Stimulated activated CD4-positive, alpha-beta T cell treated with anti-CD3 and anti-CD28 coated beads, TNF-alpha, amount 100 ng/mL, for 1 hour (primary cell): ENCODE results near the gene GHSR.

Experiments
- DNase-seq, 3 donors: peaks; one replicate each; pipeline ENCODE4 v3.0.0-alpha.2; 2020; ENCODE audit warnings: low read depth in 3 of 3, low spot score in 1 of 3

GHSR gene, protein sequence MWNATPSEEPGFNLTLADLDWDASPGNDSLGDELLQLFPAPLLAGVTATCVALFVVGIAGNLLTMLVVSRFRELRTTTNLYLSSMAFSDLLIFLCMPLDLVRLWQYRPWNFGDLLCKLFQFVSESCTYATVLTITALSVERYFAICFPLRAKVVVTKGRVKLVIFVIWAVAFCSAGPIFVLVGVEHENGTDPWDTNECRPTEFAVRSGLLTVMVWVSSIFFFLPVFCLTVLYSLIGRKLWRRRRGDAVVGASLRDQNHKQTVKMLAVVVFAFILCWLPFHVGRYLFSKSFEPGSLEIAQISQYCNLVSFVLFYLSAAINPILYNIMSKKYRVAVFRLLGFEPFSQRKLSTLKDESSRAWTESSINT

DNA sequence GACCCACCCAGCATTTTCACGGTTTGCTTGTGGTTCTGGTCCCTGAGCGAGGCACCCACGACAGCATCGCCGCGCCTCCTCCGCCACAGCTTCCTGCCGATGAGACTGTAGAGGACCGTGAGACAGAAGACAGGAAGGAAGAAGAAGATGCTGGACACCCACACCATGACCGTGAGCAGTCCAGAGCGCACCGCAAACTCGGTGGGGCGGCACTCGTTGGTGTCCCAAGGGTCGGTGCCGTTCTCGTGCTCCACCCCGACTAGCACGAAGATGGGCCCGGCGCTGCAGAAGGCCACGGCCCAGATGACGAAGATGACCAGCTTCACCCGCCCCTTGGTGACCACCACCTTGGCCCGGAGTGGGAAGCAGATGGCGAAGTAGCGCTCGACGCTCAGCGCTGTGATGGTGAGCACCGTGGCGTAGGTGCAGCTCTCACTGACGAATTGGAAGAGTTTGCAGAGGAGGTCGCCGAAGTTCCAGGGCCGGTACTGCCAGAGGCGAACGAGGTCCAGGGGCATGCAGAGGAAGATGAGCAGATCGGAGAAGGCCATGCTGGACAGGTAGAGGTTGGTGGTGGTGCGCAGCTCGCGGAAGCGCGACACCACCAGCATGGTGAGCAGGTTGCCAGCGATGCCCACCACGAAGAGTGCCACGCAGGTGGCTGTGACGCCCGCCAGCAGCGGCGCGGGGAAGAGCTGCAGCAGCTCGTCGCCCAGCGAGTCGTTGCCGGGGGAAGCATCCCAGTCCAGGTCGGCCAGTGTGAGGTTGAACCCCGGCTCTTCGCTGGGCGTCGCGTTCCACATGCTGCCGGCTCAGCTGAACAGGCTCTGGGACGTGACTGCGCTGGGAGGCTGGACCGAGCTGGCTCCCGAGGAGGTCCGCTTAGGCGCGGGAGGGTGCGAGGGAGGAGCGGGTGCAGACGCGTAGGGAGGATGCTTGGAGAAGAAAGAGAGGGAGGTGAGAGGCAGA, at the start of gene GHSR:
Gene GHSR (minus strand): TSS at position 846 of the 969 bp plus-strand sequence. CDS start 43 bp downstream, at position 803.
- DNase-seq, result no peak

DNA sequence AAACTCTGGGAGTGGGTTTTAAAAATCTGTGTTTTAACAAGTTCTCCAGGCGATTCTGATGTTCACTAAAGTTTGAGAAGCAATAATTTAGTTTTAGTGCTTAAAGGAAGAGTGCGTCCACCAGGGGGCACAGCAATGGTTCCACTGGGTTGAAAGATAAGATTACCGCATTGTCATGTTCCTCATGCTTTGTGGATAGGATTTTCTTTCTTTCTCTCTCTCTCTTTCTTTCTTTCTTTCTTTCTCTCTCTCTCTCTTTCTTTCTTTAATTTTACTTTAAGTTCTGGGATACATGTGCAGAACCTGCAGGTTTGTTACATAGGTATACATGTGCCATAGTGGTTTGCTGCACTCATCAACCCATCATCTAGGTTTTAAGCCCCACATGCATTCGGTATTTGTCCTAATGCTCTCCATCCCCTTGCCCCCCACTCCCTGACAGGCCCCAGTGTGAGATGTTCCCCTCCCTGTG, 42.0 kb upstream of the GHSR start:
- peak; percentile 53 to 73 (median 62) for DNase-seq

DNA sequence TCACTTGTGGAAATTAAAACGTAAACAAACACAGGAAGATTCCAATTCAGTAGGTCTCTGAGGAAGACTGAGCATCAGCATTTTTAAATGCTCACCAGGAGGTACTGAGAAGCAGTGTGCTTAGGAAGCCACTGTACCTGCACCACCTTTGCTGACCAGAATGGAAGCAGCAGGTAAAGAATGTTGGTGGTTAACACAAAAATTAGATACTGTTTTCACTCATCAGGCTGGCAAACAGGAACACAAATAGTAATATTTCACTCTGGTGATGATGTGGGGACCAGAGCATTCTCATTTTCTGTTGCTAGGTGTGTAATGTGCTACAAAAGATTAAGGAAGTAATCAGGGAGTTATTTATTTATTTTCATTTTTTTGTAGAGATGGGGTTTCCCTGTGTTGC, 29.9 kb upstream of the GHSR start:
- DNase-seq, result no peak

DNA sequence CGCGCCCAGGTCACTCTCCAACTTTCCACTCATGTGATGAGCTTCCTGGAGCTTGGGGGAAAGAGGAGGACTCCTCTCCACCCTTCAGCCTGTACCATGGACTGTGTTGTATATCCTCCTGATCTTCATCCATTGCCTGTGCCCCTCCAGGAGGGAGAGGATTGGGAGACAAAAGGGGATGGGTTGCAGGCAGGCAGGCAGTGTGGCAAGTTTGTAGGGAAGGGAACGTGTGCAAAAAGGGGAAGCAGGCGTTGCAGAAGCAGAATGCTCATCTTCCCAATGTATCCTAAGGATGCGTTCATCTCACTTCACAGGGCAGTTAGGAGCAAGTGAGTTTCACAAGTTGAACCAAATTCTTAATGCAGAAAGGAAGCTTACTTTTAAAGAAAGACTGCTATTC, 28.1 kb upstream of the GHSR start:
- DNase-seq, result no peak

DNA sequence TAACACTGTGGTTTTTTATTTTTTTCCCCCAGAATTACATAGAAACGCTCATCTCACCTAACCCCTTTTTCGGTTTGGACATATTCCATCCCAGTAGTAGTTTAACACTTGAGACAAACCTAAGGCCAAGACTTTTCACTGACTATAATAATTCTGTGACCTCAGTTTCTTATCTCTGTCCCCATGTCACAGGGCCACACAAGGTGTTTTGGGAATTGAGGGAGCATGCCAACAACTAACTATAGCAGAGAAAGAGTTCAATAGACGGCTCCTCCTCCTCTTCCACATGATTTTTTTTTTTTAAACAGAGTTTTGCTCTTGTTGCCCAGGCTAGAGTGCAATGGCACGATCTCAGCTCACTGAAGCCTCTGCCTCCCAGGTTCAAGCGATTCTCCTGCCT, 27.4 kb upstream of the GHSR start:
- DNase-seq, result no peak

DNA sequence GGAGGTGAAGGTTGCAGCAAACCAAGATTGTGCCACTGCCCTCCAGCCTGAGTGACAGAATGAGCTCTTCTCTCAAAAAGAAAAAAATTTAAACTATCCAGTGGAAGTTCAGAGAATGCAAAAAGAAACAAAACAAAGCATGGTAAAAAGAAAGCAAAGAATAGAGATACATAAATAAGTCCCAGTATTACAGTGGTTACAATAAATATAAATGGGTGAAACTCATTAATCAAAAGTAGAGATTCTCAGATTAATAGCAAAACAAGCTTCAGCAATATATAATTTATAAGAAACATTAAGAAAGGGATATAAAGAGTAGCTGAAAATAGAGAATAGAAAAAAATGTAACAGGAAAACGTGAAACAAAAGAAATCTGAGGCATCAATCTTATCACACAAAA, 23.6 kb upstream of the GHSR start:
- DNase-seq, result no peak

DNA sequence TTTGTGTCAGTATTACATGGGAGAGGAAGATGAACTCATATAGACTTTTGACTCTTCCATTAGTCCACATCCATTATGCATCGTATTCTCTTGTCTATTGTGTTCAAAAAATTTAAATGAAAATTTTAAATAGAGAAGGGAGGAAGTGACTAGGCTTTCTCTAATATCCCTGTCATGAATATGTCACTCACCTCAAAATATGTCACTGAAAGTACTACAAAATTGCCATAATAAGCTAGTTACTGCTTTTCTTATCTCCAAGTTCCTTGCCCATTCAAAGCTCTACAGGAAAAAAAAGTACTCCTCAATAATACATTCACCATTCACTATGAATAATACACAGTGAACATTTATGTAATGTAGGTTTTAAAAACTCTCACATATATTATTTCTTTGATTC, 22.3 kb upstream of the GHSR start:
- DNase-seq, result no peak

DNA sequence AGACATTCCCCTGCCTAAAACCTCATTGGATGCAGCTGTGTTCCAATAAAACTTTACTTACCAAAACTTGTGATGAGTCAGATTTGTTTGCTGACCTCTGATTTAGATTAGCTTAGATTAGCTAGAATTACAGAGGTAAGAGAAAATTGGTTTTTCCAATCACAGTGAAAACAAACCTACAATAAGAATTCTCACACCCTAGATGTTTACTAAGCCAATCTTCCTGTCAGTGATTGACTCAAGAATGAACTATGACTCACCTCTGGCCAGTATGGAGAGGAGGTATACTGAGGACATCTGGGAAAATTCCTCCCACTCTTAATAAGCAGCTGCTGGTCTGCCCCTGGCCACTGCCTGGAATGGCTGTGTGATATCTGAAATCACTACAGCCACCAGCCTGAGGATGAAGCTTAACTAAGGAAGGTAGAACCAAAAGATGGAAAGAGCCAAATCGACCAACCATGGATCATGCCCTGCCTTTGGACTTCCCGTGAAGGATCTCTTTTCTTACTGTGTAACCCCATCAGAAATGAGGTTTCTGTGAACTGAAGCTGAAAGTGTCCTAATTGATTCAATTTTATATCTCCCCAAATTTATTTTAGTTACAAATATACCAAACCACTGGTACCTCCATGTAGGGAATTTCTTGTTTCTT, 19.0 kb upstream of the GHSR start:
- DNase-seq, result no peak

DNA sequence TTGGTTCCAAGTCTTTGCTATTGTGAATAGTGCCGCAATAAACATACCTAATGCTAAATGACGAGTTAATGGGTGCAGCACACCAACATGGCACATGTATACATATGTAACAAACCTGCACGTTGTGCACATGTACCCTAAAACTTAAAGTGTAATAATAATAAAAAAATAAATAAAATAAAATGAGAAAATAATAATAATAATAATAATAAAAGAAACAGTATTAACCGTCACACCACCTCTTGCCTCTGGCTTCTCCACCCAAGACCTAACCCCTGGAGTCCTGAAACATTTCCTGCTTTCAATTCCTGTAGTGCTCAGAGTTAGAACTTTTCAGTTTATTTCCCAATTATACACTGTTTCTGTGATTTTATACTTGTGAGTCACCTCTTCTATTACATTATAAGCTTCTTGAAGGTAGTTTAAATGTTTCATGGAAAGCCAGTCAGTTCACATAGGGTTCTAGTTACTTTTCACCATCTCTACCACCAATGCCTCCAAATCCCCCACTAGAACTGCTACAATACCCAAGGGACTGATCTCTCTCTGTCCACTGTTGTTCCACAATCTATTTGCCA, 18.4 kb upstream of the GHSR start:
- DNase-seq, result no peak

DNA sequence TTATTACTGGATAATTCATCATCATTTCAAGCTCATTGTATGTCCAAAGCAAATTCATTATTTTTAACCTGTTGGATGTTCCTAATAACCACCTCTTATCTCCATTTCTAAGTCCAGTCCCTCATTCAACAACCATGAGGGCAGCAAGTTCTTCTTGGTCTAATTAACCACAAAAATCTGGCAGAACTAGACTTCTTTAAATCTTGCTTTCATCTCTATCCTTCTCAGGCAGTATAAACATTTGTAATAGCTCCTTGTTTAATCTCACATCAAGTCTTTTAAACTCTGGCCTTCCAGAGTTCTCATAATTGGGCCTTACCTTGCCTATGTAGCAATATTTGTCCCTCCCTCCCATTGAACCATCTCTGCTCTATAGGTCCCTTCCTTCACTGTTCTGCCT, 17.0 kb upstream of the GHSR start:
- no peak for DNase-seq

DNA sequence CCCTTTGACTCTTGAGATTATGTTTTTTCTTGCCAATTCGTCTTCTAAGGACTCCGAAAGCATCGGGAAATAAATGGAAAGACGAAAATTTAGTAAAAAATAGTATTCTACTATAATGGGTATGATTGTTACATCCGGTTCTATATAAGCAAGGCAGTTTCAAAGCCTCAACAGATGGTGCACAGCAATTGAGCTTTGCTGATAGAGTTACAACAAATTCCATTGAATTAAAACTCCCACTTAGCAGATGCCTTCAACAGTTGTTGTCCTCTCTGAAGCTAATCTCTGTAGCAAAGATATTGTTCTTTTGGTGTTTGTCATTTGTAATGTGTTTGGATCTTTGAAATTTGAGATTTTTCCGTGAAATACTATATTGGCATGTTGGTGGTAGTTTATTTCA, 16.1 kb upstream of the GHSR start:
- no peak for DNase-seq

DNA sequence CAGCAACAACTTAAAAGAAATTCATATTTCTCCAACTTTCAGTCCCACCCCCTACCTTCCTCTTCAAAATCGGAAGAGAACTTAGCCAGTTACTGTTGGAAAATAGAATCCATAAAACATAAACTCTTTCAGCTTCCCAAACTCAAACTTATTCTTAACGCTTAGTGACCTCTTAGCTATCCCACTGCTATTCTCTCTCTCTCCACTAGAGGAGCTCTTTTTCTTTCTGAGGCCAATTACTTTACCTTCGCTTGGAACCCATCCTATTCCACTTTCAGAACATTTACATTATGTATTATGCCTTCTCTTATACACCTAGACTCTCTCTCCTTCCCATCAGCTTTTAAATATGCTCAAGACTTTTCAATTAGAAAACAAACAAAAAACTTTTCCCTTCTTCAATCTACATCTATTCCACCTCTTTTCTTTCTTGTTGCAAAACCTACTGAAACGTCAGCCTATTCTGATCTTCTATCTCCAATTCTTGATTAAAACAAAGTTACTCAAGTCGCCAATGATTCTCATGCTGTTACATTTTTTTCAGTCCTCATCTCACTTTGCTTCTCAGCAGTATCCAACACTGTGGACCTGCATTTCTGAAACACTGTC, 13.4 kb upstream of the GHSR start:
- DNase-seq, result no peak

DNA sequence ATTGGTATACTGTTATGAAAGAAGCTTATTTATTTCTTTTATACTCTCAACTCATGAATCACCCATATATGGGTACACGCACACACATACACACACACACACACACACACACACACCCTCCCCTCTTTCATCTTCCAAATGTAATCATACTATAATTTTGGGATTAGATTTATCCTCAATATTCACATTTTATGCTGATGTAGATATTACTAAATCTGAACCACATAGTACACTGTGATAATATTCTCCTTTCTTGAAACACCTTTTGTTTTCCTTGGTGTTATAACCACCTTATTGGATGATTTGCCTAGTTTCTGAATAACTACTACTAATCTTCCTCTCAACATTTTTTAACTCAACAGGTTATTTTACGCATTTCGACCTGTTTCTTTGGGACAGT, 8.1 kb upstream of the GHSR start:
- no peak for DNase-seq

DNA sequence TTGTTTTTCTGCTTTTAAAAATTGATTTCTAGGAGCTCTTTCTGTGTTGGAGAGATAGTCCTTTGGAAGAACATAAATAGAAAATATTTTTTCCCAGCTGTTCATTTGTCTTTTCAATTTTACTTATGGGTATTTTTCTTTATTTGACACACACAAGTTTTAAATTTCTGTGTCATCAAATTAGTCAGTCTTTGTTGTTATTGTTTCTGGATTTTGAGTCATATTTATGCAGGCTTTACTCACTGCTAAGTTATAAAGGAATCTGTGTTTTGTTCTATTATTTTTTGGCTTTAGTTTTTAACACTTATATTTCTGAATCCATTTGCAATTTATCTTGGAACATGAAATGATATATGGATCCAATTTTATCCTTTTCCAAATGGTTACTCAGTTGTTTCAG, 5.9 kb upstream of the GHSR start:
- DNase-seq, result no peak

DNA sequence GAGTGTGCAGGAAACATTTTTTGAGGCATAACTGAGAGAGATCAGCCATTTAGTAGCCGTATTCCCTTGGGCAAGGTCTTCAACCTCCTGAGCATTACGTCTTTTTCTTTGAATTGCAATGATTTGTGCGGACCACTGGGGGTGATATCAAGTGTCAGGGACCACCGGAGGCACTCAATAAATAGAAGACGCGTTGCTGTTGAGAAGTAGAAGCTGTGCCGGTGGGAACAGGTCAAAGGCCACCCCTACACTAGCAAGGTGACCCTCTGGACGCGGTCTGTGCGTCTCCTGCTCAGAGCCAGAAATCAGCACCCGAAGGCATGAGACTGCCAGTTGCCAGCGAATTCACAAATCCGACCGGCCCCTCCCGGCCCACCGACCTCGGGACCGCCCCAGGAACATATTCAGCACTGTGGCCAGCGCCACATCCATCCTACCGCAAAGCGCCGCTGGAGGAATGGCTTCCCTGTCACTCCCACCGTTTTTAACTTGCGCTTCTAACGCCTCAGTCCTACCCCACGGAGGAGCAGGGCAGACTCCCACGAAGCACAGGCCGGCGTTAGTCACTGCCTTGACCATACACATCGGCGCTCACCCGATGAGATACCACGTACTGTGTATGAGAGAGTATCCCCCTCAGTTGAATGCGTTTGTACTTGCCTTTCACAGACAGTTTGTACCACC, 1.4 kb upstream of the GHSR start:
- DNase-seq, result no peak

DNA sequence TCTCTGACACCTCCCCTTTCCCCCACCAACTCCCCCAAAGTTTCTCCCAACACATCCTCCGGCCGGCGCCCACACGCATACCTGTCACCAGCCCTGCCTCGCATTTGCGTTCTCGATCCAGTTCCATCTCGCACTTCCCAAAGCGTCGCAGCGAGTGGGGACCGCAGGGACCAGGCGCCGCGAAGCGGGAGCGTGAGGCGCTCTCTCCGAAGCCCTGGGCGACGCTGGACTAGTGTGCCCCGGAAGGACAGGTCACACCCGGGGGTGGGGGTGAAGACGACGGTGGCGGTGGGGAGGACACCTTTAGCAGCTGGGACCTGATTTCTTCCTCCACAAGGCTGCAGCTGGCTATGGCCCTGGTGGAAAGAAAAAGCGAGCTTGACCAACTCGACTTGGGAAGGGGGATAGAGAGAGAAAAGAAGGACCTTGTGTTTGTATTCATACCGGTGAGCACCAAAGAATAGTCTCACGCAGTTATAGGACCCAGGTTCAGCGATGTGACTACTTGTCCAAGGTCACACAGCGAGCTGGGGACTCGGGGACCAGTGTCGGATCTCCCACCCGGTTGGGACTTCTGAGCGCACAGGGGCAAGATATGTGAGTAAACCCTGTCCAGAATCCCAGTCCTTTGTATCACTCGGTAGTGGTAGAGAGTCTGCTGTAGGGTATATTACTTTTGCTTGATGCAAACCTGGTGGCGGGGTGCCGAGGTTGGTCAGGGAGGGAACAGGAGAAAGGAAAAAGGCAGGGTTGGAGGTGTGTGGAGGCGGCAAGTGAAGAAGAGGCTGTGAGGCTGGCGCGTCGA, 607 bp upstream of the GHSR start:
- no peak for DNase-seq

DNA sequence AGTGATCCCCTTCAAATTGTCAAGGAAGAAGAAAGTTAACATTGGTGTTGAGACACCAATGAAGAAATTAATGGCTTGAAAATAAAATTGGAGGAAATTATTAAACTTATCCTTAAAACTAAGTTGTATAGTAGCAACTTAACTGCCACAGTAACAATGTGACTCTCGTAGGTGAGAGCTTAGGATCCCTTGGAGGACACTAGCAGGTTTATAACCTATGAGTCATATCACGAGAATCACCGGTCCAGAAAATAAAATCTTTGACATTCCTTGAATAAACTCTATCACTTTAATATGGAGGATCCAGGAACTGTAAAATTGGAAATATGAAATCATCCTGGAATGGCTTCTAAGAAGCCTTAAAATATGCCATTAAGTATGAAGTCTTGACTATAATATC, 2.1 kb downstream of the GHSR start:
- DNase-seq, result no peak

DNA sequence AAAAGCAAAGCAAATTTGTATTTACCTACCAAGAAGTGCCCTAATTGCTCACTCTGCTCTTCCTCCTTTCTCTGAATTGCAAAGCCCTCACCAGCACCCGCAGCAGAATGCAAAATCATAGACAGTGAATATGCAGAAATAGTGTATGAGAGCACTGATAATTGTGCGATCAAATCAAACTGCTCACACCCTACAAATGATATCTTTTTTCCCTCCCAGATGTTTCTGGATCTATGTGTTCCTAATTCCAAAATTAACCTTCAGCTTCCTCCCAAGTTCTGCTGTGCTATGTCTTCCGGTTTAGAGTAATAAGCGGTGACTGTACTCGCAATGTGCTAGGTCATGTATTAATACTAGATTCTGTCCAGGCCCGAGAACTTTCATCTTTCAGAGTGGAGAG, 3.4 kb downstream of the GHSR start:
- no peak for DNase-seq

DNA sequence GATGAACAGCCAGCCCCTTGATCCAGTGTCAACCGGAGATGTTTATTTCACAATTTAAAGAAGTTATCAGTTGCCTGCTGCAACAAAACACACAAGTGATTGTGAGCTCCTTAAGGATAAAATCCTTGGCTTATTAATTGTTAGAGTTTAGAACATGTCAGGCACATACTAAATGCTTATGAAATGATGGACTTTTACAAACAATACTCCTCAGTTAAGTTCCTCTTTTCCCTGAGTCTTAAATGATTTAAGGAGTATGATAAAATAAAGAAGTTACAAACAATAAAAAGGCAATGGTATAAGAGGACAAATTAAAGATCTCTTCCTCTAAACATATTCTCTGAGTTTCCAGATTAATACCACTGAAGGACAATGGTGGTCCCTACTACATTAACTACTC, 5.7 kb downstream of the GHSR start:
- DNase-seq, result no peak
